NCI-H446 treated with DMSO at 0.1 percent for 48 hours (cell line): ENCODE data around the gene PAX5.

Experiments
- DNase-seq: peaks from one replicate; lab custom pipeline; 2025; lab: John Stamatoyannopoulos, UW

PAX5 gene

DNA sequence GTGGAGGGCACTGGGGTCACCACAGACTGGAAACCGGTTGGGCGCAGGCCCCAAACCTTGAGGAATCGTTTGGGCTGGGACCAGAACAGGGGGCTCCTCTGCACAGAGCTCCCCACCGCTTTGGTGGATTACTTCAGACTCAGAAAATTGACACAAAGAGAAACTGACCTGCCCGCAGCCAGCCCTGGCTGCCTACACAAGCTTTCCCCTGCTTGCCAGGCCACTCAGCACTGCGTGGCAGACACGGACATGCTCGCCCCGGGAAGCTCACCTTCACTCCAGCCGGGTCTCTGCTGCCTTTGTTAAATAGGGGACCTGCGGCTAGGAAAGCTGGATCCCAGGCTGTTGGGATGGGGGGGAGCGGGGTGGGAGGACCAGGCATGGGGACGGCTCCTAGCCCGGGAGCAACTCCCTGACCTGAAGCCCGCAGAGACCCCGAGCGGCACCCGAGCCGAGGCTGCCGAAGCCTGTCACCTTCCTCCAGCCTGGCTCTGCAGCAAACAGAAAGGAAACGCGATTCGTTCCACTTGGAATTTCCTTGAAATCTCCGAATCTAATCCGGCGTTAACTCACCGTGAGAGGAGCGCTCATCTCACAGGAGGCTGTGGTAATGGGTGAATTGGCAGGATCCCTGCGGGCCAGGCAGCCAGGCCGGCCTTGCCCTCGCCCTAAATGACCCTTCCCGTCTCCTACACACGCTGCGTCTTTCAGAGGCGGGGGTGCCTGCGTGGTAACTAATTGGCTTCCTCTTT lies 8.8 kb downstream of the PAX5 start:
- no peak for DNase-seq

GRCh38 chr9:37017546-37017945 lies 16.5 kb downstream of the PAX5 start:
- no peak for DNase-seq

DNA sequence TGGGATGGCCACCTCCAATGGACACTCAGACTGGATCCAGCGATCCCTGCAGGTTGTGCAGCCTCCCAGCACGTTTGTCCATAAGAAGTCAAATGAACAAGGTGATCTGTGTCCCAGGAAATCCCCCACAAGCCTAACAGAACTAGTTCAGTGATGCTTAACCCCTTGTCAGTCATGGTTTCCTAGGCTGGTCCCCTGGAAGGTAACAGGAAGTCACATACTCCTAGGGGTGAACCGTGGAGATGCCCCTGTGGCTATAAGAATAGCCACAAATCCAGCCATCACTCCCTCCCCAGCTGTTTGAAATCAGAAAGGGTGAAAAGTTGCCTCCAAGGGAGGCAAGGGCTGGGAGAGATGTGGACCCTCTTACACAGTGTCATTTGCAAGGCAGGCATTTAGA lies 22.5 kb downstream of the PAX5 start:
- DNase-seq = no peak

GRCh38 chr9:37010976-37011375 lies 23.1 kb downstream of the PAX5 start:
- no peak for DNase-seq

DNA sequence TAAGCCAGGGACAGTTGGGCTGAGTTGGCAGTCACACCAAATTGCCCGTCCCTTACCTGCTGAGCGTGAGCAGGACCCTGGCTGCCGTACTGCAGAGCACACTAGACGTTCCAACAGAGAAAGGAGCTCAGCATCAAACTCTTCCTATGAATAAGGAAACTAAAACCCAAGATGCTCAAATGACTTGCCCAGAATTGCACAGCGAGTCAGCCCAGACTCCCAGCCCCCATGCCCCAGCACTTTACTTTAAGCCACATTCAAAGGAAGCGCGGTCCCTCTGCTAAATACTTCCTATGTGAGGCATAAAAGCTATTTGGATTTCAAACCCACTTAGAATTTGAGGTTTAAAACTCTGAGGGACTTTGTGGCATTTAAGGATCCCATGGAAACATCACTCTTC lies 23.9 kb downstream of the PAX5 start:
- no peak for DNase-seq

- no peak for DNase-seq
Measured at GRCh38 chr9:37007295-37007694, 26.8 kb downstream of the PAX5 start.

DNA sequence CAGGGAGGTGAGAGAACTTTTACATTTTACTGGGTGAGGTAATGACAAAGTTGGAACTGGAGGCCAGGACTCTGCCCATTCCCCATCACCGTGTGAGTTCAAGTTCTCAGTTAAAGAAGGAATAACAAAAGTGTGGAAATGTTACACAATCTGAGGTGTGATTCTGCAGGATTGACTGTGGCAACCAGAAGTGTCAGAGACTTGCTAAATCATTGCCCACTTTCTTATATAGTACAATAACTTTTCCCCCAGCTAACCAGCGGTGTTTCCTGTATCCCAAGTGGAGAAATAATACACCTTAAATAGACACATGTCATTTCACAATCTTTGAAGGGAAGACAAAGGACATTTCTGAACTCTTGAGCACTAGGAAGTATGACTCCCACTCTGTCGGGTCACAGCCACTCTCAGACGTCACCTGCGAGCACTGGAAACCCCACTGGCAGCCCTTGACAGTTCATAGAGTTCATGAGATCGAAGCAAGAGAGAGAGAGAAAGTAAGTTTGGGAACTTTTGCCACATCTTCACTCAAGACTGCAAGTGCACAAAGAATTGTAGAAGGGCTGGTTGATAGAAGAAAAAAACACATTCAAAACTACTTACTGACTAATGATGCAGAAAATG lies 28.4 kb downstream of the PAX5 start:
- no peak for DNase-seq

- DNase-seq = no peak
Measured at GRCh38 chr9:37004424-37004935, 29.6 kb downstream of the PAX5 start.

DNA sequence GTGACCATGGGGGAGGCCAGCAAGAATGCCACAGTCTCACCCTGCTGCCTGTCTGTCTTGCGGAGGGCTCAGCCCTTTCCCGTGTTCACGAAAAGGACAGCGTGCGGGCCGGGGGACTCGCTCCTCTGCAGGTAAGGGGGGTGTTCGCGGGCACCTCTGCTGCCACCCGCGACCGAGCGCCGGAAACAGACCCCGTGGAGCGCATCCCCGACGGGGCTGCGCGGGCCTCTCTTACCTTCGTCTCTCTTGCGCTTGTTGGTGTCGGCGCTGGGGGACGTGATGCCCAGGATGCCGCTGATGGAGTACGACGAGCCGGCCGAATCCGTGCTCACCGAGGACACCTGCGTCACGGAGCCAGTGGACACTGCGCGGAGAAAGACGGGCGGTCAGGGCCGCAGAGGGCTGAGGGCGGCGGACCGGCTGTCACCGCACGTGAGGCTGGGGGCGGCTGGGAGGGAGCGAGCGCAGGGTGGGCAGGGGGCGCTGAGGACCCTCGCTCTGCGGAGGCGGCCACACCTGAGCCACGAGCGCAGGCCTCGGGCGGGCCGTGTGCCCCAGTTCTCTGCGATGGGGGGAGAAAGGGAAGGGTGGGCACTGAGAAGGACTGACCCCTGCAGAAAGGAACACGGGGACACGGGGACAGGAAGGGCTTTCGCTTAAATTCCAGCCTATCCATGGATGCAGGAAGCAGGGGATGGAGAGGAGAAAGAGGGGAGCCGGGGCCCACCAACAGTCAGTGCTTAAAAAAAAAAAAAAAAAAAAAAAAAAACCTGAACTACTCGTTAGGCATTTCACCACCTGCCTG lies 31.5 kb downstream of the PAX5 start:
- DNase-seq = no peak

GRCh38 chr9:37002036-37002412 lies 32.0 kb downstream of the PAX5 start:
- no peak for DNase-seq

DNA sequence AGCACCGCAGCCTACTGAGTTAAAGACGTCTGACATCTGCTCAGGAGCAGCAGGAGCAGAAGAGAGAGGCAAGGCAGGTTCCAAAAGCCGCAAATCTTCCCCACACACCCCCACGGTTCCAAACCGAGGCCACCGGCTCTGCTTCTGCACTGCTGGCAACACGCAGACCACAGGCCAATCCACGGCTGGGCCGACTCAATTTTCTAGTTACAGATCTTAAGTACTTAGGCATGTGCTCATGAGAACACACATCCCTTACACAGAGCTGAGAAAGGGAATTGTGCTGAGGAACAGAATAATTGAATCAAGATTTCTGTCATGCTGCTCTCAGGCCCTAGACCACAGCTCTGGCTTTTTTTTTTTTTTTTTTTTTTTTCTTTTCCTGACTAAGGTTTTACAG lies 32.6 kb downstream of the PAX5 start:
- DNase-seq = no peak

DNA sequence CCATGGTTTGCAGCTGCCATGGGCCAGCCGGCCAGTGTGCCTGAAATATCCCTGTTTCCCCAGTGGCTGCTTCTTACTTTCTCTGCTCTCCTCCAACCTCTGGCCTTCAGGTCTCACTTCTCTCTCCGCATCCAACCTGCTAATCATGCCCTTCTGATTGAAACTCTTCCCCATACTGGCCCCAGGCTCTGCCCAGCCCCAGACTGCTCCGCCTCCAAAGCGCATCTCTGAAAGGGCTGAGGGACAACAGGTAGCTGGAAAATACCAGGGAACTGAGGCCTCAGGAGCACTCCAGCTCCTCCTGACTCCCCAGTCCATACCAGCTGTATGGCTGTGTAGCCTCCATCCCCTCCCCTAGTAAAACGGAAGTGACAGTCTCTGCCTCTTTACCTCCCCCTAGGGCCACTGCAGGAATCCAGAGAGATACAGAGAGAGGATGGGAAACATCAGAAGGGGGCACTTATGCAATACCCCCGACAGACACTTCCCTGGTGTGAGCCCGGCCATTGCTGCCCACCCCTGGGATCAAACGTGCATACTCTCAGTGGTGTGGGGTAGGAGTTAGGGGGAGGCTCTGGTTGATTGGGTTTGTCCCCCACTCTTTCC lies 34.2 kb downstream of the PAX5 start:
- no peak for DNase-seq

DNA sequence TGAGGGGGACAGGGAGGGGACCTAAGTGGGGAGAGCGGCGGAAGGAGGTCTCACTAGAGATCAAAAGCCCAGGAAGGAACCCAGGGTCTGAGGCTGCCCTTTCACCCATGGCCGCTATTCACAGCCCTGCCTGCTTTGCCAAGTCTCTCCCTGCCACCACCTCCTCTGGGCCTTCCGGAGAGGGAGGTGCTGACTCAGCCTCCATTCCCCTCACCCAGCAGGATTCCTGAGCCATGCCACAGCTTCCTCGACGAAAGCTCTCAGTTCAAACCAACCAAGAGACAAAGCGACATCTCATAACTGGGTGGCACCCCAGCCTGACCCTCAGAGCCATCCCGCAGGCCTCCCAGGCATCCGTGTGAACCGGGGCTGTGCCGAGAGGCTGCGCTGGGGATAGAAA lies 36.7 kb downstream of the PAX5 start:
- DNase-seq = no peak

- no peak for DNase-seq
Measured at GRCh38 chr9:36996706-36997086, 37.4 kb downstream of the PAX5 start.

DNA sequence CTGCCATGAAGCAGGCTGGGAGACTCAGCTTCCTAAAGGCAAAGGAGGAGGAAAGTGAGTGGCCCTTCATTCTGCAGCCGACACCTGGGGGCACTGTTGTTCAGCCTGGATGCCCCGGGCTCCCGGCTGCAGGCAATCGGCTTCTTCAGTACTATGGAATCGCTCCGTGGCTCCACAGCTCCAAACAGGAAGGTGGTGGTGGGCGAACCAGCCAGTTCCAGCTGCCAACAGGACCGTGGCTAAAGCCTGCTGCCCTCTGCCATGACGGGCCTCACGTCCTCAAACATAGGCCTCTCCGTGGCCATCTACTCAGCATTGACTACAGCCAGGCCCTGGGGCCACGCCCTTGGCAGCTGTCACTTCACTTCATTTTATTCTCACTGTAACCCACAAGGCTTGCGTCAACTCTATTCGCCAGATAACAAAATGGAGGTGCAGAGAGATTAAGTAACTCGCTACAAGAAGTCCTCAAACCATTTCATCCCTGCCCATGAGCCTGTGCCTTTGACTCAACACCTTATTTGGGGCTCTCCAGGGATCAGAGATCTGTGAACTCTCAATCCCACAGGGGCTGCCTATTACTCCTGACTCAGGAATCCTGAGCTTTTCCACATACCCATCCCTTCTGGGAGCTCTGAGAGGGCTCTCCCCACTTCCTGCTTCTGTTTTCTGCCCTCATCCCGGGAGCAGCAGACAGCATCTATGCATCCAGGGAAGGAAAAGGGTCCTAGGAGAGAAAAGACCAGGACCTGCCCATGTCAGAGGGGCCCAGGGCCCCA lies 38.0 kb downstream of the PAX5 start:
- no peak for DNase-seq

DNA sequence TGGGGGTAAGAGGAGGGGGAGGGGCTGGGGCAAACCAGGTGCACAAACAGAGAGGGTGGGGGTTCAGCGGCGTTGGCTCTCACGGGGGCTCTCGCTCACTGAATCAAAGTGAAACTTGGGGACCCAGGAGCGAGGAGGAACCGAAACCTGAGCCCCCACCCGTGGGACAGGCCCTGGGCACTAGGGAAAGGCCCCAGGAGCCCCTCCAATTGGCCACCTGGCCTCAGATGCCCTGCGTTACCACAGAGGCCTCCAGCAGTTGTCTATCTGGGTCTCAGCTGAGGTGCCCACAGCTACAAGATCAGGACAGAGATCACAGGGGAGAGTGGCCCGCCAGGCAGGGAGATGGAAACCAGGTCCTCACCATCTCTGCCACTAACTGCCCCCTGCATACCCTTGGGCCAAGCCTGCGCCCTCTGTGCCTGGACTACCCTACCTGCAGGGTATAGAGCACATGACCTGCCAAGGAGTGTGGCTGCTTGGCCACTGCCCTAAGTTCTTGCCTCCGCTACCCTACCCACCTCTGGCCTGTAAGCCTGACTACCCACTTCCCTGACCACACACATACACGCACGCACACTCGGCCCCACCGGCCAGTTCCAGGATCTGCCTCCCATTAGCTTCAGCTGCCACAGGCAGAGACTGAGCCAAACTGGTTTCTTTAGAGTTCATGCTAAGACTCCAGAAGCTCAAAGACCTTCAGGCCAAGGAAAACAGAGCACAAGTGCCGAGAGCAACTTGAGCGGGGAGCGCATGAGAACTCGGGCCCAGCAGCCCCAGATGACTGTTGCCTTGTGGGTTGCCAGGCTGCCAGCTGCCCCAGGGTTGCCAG lies 39.9 kb downstream of the PAX5 start:
- no peak for DNase-seq

GRCh38 chr9:36992501-36993316 lies 41.4 kb downstream of the PAX5 start:
- DNase-seq = no peak

DNA sequence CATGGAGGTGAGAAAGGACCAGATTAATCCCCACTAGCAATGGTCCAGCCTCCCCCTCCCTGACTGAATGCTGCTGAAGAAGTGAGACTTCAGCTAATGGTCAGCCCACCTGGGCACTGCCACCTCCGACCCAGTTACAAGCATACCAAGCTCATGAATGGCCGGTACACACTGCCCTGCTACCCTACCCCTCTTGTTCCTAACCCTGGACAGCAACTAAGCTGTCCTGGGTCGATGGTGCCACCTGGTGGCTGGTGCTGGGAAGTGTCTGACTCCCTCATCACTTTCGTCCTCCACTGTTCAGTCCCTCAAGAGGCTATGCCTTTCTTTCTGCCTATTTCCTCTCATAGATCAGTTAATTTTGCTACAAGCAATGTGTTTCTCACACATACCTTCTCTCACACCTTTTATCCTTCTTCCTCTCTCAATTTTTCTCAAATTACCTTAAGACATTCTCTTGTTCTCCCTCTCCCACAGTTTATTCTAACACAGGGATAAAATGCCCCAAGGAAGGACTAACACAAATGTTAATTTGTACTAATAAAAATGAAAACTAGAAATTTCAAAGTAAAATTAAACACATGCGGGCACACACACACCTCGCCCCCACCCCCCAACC lies 42.4 kb downstream of the PAX5 start:
- DNase-seq = no peak

DNA sequence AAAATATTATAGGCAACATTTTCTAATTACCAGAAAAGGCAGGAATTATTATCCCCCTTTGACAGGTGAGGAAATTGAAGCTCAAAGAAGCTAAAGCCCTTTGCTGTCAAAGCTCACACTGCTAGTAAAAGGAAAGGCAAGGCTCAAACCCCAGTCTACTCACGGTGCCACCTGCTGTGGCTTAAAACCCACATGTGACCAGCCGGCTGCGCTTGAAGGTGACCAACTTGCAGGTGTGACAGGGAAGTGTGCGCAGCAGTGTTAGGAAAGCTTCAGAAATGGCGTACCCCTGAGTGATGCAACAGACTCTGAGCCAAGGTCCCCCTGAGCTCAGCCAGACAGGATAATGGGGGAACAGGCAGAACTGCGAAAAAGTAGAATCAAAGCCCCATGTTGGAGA lies 45.2 kb downstream of the PAX5 start:
- no peak for DNase-seq

DNA sequence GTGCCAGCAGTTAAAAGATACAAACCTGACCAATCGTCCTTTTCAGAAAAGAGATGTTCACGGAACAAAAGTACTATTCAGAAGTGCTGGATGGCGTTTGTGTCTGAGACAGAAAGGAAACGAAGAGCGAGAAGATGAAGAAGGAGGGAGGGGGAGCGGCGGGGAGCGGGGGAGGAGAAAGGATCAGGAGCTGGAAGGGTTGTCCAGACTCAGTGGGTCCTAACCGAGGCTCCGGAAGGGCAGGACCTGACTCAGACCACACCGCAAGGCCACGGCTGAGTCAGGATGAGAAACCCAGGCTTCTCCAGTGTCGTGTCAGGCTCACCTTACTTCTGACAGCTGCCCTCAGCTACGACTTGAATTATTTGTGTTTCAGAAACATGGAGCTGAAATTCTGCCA lies 46.2 kb downstream of the PAX5 start:
- no peak for DNase-seq
